H1 (cell line): Measurements from ENCODE around the gene TNIP3. TPM values are rescaled to one million over a fixed set of nuclear protein-coding genes. Genes with fewer than 3 reads are reported as not detected.

ENCODE experiments used
- CTCF ChIA-PET: fragments of 300-600 bp; sonication (Branson Sonifier 250); formaldehyde crosslinking; loops from one replicate; lab custom pipeline; 2021; ENCODE audit not compliant: partially characterized antibody; lab: Charles Lee
- POLR2A ChIA-PET: fragments of 300-600 bp; sonication (Branson Sonifier 250); formaldehyde crosslinking; loops from one replicate; lab custom pipeline; 2021; ENCODE audit warnings: inconsistent platforms; ENCODE audit not compliant: partially characterized antibody; lab: Charles Lee
- DNase-seq, 2 experiments: peaks; one replicate each; pipeline versions ENCODE4 v3.0.0 to v3.0.0-alpha.2; 2010 to 2022; ENCODE audit warnings: low spot score in 2 of 2, low read depth in 1 of 2, mixed read lengths in 1 of 2
- FAIRE-seq: peaks from 2 replicates; lab custom pipeline; 2011; peaks lifted over from hg19 to GRCh38; lab: Jason Lieb, UNC
- H2AFZ ChIP-seq: 2 replicates; pipeline ENCODE4 v1.8.1; 2012; ENCODE audit warnings: low read length, inconsistent platforms
- H2AK5ac ChIP-seq: 2 replicates; pipeline ENCODE4 v1.6.1; 2013; ENCODE audit warnings: low read depth, low read length
- H2BK120ac ChIP-seq: replicated peaks from 2 replicates; pipeline ENCODE3; 2013; ENCODE audit warnings: low read depth, low read length, inconsistent platforms
- H2BK12ac ChIP-seq: 2 replicates; pipeline ENCODE4 v1.6.1; 2013; ENCODE audit warnings: low read depth, low read length
- H2BK15ac ChIP-seq: 2 replicates; pipeline ENCODE4 v1.6.1; 2013; ENCODE audit warnings: low read length
- H2BK20ac ChIP-seq: 2 replicates; pipeline ENCODE4 v1.6.1; 2013; ENCODE audit warnings: low read length
- H2BK5ac ChIP-seq: 2 replicates; pipeline ENCODE4 v1.6.1; 2013; ENCODE audit warnings: low read depth, low read length
- H3K14ac ChIP-seq: 2 replicates; pipeline ENCODE4 v1.6.1; 2013; ENCODE audit warnings: inconsistent platforms; ENCODE audit not compliant: insufficient read length
- H3K18ac ChIP-seq: 2 replicates; pipeline ENCODE4 v1.6.1; 2013; ENCODE audit warnings: low read length; ENCODE audit errors: extremely low read depth
- H3K23ac ChIP-seq: 2 replicates; pipeline ENCODE4 v1.6.1; 2013; ENCODE audit warnings: inconsistent platforms; ENCODE audit not compliant: insufficient read length
- H3K23me2 ChIP-seq: 2 replicates; pipeline ENCODE4 v1.6.1; 2013; ENCODE audit warnings: low read depth, low read length
- H3K27ac ChIP-seq: 2 replicates; pipeline ENCODE4 v1.6.1; 2011; ENCODE audit warnings: low read depth, low read length, inconsistent platforms
- H3K27me3 ChIP-seq, 4 experiments: replicated peaks in 1 of 4; 1 replicate in 1 of 4; 2 replicates in 3 of 4; pipeline versions ENCODE4 v1.6.1 to v1.8.1; 2011 to 2013; ENCODE audit warnings: low read length in 3 of 4, mild to moderate bottlenecking in 3 of 4, inconsistent platforms in 2 of 4, mixed read lengths in 2 of 4, moderate library complexity in 1 of 4; ENCODE audit not compliant: control insufficient read depth in 3 of 4, insufficient read depth in 3 of 4; ENCODE audit errors: extremely low read depth in 1 of 4
- H3K36me3 ChIP-seq, 4 experiments: 2 replicates each; pipeline versions ENCODE4 v1.6.1 to v1.8.1; 2011 to 2013; ENCODE audit warnings: mild to moderate bottlenecking in 4 of 4, low read length in 3 of 4, moderate library complexity in 2 of 4, control low read depth in 1 of 4, inconsistent platforms in 1 of 4; ENCODE audit not compliant: insufficient read depth in 4 of 4, control insufficient read depth in 2 of 4
- H3K4ac ChIP-seq: replicated peaks from 2 replicates; pipeline ENCODE3; 2013; ENCODE audit warnings: low read length, low read depth, mixed read lengths, inconsistent platforms; ENCODE audit not compliant: insufficient read length
- H3K4me1 ChIP-seq, 4 experiments: replicated peaks in 1 of 4; 1 replicate in 1 of 4; 2 replicates in 3 of 4; pipeline versions ENCODE4 v1.6.1 to v1.8.1; 2011 to 2013; ENCODE audit warnings: low read length in 3 of 4, inconsistent platforms in 2 of 4, mixed read lengths in 1 of 4; ENCODE audit not compliant: insufficient read depth in 4 of 4, control insufficient read depth in 3 of 4
- H3K4me2 ChIP-seq, 2 experiments: 2 replicates each; pipeline versions ENCODE4 v1.6.1 to v1.8.1; 2011 to 2013; ENCODE audit warnings: low read depth in 2 of 2, low read length in 2 of 2, control low read depth in 1 of 2, inconsistent platforms in 1 of 2, mild to moderate bottlenecking in 1 of 2; ENCODE audit not compliant: insufficient read depth in 1 of 2
- H3K4me3 ChIP-seq, 4 experiments: fragments of 200-600, 300-600 bp in 1 of 4; sonication (generic), shearing (Covaris generic), sonication (Bioruptor Twin) in 1 of 4; 2 replicates each; pipeline versions ENCODE4 v1.5.1 to v1.8.1; 2011 to 2016; ENCODE audit warnings: low read length in 4 of 4, low read depth in 3 of 4, control low read depth in 2 of 4, inconsistent platforms in 2 of 4, mild to moderate bottlenecking in 2 of 4, mixed read lengths in 1 of 4, moderate library complexity in 1 of 4; ENCODE audit not compliant: insufficient read depth in 2 of 4; ENCODE audit errors: extremely low read depth in 1 of 4
- H3K56ac ChIP-seq: replicated peaks from 2 replicates; pipeline ENCODE3; 2013; ENCODE audit warnings: low read depth, mild to moderate bottlenecking, mixed read lengths, low read length, inconsistent platforms; ENCODE audit not compliant: insufficient read length
- H3K79me1 ChIP-seq: 2 replicates; pipeline ENCODE4 v1.6.1; 2013; ENCODE audit warnings: low read depth, low read length, control low read depth
- H3K79me2 ChIP-seq, 2 experiments: 2 replicates each; pipeline versions ENCODE4 v1.6.1 to v1.8.1; 2012 to 2013; ENCODE audit warnings: low read length in 2 of 2, mild to moderate bottlenecking in 2 of 2, inconsistent platforms in 1 of 2; ENCODE audit not compliant: insufficient read depth in 2 of 2, control insufficient read depth in 1 of 2
- H3K9ac ChIP-seq, 4 experiments: replicated peaks in 1 of 4; 1 replicate in 1 of 4; 2 replicates in 3 of 4; pipeline versions ENCODE4 v1.6.1 to v1.8.1; 2011 to 2013; ENCODE audit warnings: low read depth in 3 of 4, low read length in 3 of 4, control low read depth in 2 of 4, mild to moderate bottlenecking in 2 of 4, moderate library complexity in 2 of 4, inconsistent platforms in 1 of 4; ENCODE audit errors: extremely low read depth in 1 of 4
- H3K9me3 ChIP-seq, 2 experiments: 2 replicates each; pipeline versions ENCODE4 v1.6.1 to v1.8.1; 2012 to 2013; ENCODE audit warnings: mild to moderate bottlenecking in 2 of 2, moderate library complexity in 2 of 2, control low read depth in 1 of 2, inconsistent platforms in 1 of 2, low read depth in 1 of 2, low read length in 1 of 2, mixed read lengths in 1 of 2; ENCODE audit not compliant: insufficient read depth in 2 of 2
- H4K20me1 ChIP-seq, 2 experiments: replicated peaks in 1 of 2; 2 replicates each; pipeline versions ENCODE3 to v1.8.1; 2011 to 2013; ENCODE audit warnings: inconsistent platforms in 2 of 2, low read length in 2 of 2, mild to moderate bottlenecking in 1 of 2; ENCODE audit not compliant: insufficient read depth in 2 of 2, control insufficient read depth in 1 of 2
- H4K5ac ChIP-seq: 2 replicates; pipeline ENCODE4 v1.6.1; 2013; ENCODE audit warnings: low read length, low read depth, mixed read lengths, inconsistent platforms; ENCODE audit not compliant: insufficient read length
- H4K8ac ChIP-seq: 2 replicates; pipeline ENCODE4 v1.8.0; 2013; ENCODE audit warnings: mild to moderate bottlenecking, moderate library complexity, low read length, inconsistent platforms; ENCODE audit not compliant: insufficient read depth; ENCODE audit errors: extremely low read depth
- H4K91ac ChIP-seq: replicated peaks from 2 replicates; pipeline ENCODE3; 2013; ENCODE audit warnings: low read length, mixed read lengths, inconsistent platforms; ENCODE audit not compliant: insufficient read length
- CEBPB ChIP-seq: IDR thresholded peaks from 2 replicates; pipeline ENCODE4 v1.6.1; 2012; ENCODE audit warnings: low read depth, low read length
- CTCF ChIP-seq, 3 experiments: IDR thresholded peaks; 1 replicate in 2 of 3; 2 replicates in 1 of 3; pipeline versions ENCODE4 v1.5.1 to v1.6.1; 2011; ENCODE audit warnings: low read length in 3 of 3, mild to moderate bottlenecking in 3 of 3, inconsistent platforms in 2 of 3, low read depth in 1 of 3, moderate library complexity in 1 of 3; ENCODE audit not compliant: insufficient read depth in 1 of 3; ENCODE audit errors: control extremely low read depth in 1 of 3
- EZH2 ChIP-seq: fragments of 200-600 bp; sonication (generic); IDR thresholded peaks from 2 replicates; pipeline ENCODE4 v1.7.1; 2012; ENCODE audit warnings: low read depth, mild to moderate bottlenecking, moderate library complexity, low read length, inconsistent platforms; ENCODE audit not compliant: severe bottlenecking
- WGBS, 2 experiments: shearing (Covaris generic) in 1 of 2; methylation state at CpG; one replicate each; pipeline versions ENCODE4 v1.1.6 to v1.1.7; 2013 to 2015; ENCODE audit warnings: low lambda C conversion rate in 2 of 2, mixed read lengths in 2 of 2, inconsistent platforms in 1 of 2, low coverage in 1 of 2, missing lambda C conversion rate in 1 of 2; ENCODE audit not compliant: insufficient replicate concordance in 2 of 2, insufficient coverage in 1 of 2, insufficient read length in 1 of 2; ENCODE audit errors: extremely low coverage in 1 of 2, missing lambda C conversion rate in 1 of 2; 5-methylcytosine and 5-hydroxymethylcytosine counted together
- polyA plus RNA-seq, 7 experiments: library from polyadenylated mRNA; depleted of rRNA in 3 of 7; stranded (reverse) in 5 of 7; unstranded in 2 of 7; fragments of >200 nt in 5 of 7; fragments of 200-250 nt in 2 of 7; gene quantifications; 1 replicate in 5 of 7; 2 replicates in 1 of 7; 4 replicates in 1 of 7; pipeline versions ENCODE4 v1.2.1 to v1.2.3, GENCODE V29; 2011 to 2013; ENCODE audit warnings: missing spikeins in 2 of 7, mixed read lengths in 2 of 7
- total RNA-seq: library from RNA; stranded (reverse); fragmentation: NEBNext Ultra II Directional; extraction: Animal tissue kit (Norgen Biotek cat#: 25700); gene quantifications from 2 replicates; pipeline ENCODE4 v1.2.1, GENCODE V29; 2021

Gene TNIP3
- total and polyA plus RNA-seq, 2 of the 8 experiments (the other 6 are each of a cell fraction or from before 2014, with no cell fraction given): not detected

GRCh38 chr4:121199742-121200561, 35.8 kb upstream of the TNIP3 start:
- no peaks in the 10 kb centered on the region for H3K23me2 ChIP-seq
- no peak overlapping the region for H2BK12ac ChIP-seq
- no peaks in the 10 kb centered on the region for H3K27me3 ChIP-seq
- no peak overlapping the region for H2BK20ac ChIP-seq
- no peak overlapping the region for H3K27ac ChIP-seq
- ChIA-PET POLR2A (no interaction called here), CTCF (interaction anchor here (0.8 to 2.4 kb wide), 13 partner anchors 8 to 222 kb away, joined by 3 to 11 read pairs (median 3); no protein-coding TSS in a partner anchor)
- no peak for DNase-seq
- no peak overlapping the region for H2AK5ac ChIP-seq
- peak in 1 of 3 experiments; percentile 0; a peak in 1 of 4 replicates for TF ChIP-seq CTCF (IDR thresholded peaks at IDR 0.05; ENCODE audit: control extremely low read depth in 1 of 3, insufficient read depth in 1 of 3, low read depth in 1 of 3, low read length in 3 of 3)
- TF ChIP-seq EZH2: no peak
- TF ChIP-seq CEBPB: 0 out of 2 replicates have a peak, but pooled peaks have one; percentile 37
- 87% methylated on average over 10 of the region's 10 CpGs; no CpG with 5 or more reads in 1 of the 2 experiments for WGBS, 2 experiments
- no peak overlapping the region for H4K8ac ChIP-seq
- no peak overlapping the region for H3K9ac ChIP-seq
- H3K23ac ChIP-seq: no peak overlapping the region
- H3K4me1 ChIP-seq: no peaks in the 10 kb centered on the region
- H3K14ac ChIP-seq: no peak overlapping the region
- H2BK5ac ChIP-seq: no peak overlapping the region
- no peaks in the 10 kb centered on the region for H3K79me2 ChIP-seq
- no peaks in the 10 kb centered on the region for H4K20me1 ChIP-seq
- no peaks in the 10 kb centered on the region for H3K36me3 ChIP-seq
- no peak overlapping the region for H3K4me3 ChIP-seq
- H3K4ac ChIP-seq: no peak overlapping the region
- H3K4me2 ChIP-seq: no peak overlapping the region
- no peak overlapping the region for H4K5ac ChIP-seq
- H2BK15ac ChIP-seq: no peak overlapping the region
- no peak for FAIRE-seq
- no peak overlapping the region for H3K18ac ChIP-seq
- no peak overlapping the region for H4K91ac ChIP-seq
- H2AFZ ChIP-seq: no peak overlapping the region
- no peaks in the 10 kb centered on the region for H3K79me1 ChIP-seq
- no peaks in the 10 kb centered on the region for H3K9me3 ChIP-seq
- no peak overlapping the region for H3K56ac ChIP-seq
- no peak overlapping the region for H2BK120ac ChIP-seq
